ENCODE data around the gene SPTA1.

- TF ChIP-seq, protein P1, sequence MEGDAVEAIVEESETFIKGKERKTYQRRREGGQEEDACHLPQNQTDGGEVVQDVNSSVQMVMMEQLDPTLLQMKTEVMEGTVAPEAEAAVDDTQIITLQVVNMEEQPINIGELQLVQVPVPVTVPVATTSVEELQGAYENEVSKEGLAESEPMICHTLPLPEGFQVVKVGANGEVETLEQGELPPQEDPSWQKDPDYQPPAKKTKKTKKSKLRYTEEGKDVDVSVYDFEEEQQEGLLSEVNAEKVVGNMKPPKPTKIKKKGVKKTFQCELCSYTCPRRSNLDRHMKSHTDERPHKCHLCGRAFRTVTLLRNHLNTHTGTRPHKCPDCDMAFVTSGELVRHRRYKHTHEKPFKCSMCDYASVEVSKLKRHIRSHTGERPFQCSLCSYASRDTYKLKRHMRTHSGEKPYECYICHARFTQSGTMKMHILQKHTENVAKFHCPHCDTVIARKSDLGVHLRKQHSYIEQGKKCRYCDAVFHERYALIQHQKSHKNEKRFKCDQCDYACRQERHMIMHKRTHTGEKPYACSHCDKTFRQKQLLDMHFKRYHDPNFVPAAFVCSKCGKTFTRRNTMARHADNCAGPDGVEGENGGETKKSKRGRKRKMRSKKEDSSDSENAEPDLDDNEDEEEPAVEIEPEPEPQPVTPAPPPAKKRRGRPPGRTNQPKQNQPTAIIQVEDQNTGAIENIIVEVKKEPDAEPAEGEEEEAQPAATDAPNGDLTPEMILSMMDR (IDR thresholded peaks at IDR 0.05 in 2 of 3, conservative IDR thresholded peaks at IDR 0.05 in 1 of 3; ENCODE audit: borderline replicate concordance in 1 of 3, insufficient read depth in 1 of 3, low read depth in 2 of 3, low read length in 2 of 3): no peak
- TF ChIP-seq ELF1 (IDR thresholded peaks at IDR 0.05; ENCODE audit: borderline replicate concordance, low read depth): no peak
- TF ChIP-seq, protein P2, sequence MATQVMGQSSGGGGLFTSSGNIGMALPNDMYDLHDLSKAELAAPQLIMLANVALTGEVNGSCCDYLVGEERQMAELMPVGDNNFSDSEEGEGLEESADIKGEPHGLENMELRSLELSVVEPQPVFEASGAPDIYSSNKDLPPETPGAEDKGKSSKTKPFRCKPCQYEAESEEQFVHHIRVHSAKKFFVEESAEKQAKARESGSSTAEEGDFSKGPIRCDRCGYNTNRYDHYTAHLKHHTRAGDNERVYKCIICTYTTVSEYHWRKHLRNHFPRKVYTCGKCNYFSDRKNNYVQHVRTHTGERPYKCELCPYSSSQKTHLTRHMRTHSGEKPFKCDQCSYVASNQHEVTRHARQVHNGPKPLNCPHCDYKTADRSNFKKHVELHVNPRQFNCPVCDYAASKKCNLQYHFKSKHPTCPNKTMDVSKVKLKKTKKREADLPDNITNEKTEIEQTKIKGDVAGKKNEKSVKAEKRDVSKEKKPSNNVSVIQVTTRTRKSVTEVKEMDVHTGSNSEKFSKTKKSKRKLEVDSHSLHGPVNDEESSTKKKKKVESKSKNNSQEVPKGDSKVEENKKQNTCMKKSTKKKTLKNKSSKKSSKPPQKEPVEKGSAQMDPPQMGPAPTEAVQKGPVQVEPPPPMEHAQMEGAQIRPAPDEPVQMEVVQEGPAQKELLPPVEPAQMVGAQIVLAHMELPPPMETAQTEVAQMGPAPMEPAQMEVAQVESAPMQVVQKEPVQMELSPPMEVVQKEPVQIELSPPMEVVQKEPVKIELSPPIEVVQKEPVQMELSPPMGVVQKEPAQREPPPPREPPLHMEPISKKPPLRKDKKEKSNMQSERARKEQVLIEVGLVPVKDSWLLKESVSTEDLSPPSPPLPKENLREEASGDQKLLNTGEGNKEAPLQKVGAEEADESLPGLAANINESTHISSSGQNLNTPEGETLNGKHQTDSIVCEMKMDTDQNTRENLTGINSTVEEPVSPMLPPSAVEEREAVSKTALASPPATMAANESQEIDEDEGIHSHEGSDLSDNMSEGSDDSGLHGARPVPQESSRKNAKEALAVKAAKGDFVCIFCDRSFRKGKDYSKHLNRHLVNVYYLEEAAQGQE (IDR thresholded peaks at IDR 0.05; ENCODE audit: low read depth): no peak
- TF ChIP-seq POLR2A (IDR thresholded peaks at IDR 0.05; ENCODE audit: borderline replicate concordance, extremely low read depth, insufficient read depth, insufficient read length): no peak
- no peak for TF ChIP-seq POLR2AphosphoS5 (IDR thresholded peaks at IDR 0.05; ENCODE audit: low read depth, low read length)
- TF ChIP-seq EZH2phosphoT487 (IDR thresholded peaks at IDR 0.05; ENCODE audit: borderline replicate concordance): no peak
- TF ChIP-seq EZH2 (IDR thresholded peaks at IDR 0.05): no peak
- no peak for TF ChIP-seq FOSL1 (IDR thresholded peaks at IDR 0.05; ENCODE audit: low read depth)
Measured at GRCh38 chr1:158719664-158720063, 33.1 kb upstream of the SPTA1 start.
